Measurements from ENCODE around the gene HSF4. TPM values are rescaled to one million over a fixed set of nuclear protein-coding genes. Genes with fewer than 3 reads are reported as not detected.

HSF4 gene
- total RNA-seq, 4 donors from 2014 or later = 29.5 to 136 (median 76.6) TPM

- H3K4me1 ChIP-seq = peaks cover 23 to 38% (median 29%) of the 10 kb centered on the region in 4 donors
- no peak overlapping the region for H3K4me3 ChIP-seq
- in situ Hi-C loops (cut with MboI; ENCODE audit: low pct_ligation_motif_present in 1 of 4, low pct_unique_long_range_greater_than_20kb in 1 of 4, low sequenced_read_pairs in 3 of 4) (no loop called here), intact Hi-C loops (cut with DNase I; ENCODE audit: low total_unique reads) (no loop called here)
- H3K9me3 ChIP-seq = no peaks in the 10 kb centered on the region
- H3K27ac ChIP-seq = no peak overlapping the region
- H3K36me3 ChIP-seq = no peaks in the 10 kb centered on the region
- DNase-seq = no peak
- 89 to 97% methylated on average over 6 to 13 of the region's 13 CpGs for WGBS, 2 donors (ENCODE audit: low coverage in 1 of 2)
- no peaks in the 10 kb centered on the region for H3K27me3 ChIP-seq
- TF ChIP-seq POLR2A (IDR thresholded peaks at IDR 0.05) = no peak
- no peak for TF ChIP-seq POLR2AphosphoS5 (IDR thresholded peaks at IDR 0.05)
- TF ChIP-seq EP300 (IDR thresholded peaks at IDR 0.05; ENCODE audit: low read depth) = no peak
- TF ChIP-seq, protein P1, sequence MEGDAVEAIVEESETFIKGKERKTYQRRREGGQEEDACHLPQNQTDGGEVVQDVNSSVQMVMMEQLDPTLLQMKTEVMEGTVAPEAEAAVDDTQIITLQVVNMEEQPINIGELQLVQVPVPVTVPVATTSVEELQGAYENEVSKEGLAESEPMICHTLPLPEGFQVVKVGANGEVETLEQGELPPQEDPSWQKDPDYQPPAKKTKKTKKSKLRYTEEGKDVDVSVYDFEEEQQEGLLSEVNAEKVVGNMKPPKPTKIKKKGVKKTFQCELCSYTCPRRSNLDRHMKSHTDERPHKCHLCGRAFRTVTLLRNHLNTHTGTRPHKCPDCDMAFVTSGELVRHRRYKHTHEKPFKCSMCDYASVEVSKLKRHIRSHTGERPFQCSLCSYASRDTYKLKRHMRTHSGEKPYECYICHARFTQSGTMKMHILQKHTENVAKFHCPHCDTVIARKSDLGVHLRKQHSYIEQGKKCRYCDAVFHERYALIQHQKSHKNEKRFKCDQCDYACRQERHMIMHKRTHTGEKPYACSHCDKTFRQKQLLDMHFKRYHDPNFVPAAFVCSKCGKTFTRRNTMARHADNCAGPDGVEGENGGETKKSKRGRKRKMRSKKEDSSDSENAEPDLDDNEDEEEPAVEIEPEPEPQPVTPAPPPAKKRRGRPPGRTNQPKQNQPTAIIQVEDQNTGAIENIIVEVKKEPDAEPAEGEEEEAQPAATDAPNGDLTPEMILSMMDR (IDR thresholded peaks at IDR 0.05) = no peak
Measured at GRCh38 chr16:67179421-67180080, 15.0 kb downstream of the HSF4 start.

DNA sequence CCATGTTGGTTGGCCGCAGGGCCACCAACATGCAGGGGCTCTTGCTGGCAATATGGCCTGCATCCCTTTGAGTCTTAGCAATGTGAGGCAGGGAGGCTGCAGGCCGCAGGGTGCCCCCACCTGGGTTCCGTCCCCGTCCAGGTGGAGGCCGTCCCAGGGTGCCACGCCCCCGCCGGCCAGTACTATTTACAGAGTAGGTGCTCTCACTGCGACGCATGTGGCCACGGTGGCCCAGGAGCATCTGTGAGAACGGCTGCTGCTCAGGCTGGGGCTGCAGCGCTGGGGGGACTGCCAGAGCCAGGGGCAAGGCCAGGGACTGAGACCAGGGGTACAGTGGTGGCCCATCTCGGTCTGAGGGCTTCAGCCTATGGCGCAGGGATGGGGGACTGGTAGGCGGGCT, 15.6 kb downstream of the HSF4 start:
- Histone ChIP-seq H3K27me3 (no peaks in the 10 kb centered on the region), H3K27ac (no peak overlapping the region), H3K36me3 (no peaks in the 10 kb centered on the region), H3K4me3 (no peak overlapping the region), H3K4me1 (peaks cover 24 to 40% (median 31%) of the 10 kb centered on the region in 4 donors), H3K9me3 (no peaks in the 10 kb centered on the region)
- intact Hi-C loops (cut with DNase I; ENCODE audit: low total_unique reads) (no loop called here), in situ Hi-C loops (cut with MboI; ENCODE audit: low pct_ligation_motif_present in 1 of 4, low pct_unique_long_range_greater_than_20kb in 1 of 4, low sequenced_read_pairs in 3 of 4) (no loop called here)
- TF ChIP-seq POLR2A (IDR thresholded peaks at IDR 0.05) (no peak), EP300 (IDR thresholded peaks at IDR 0.05; ENCODE audit: low read depth) (no peak), POLR2AphosphoS5 (IDR thresholded peaks at IDR 0.05) (no peak)
- TF ChIP-seq, protein P1 (IDR thresholded peaks at IDR 0.05) = no peak
- WGBS, 2 donors (ENCODE audit: low coverage in 1 of 2) = 96% methylated on average over 13 of the region's 16 CpGs; no CpG with 5 or more reads in 1 of the 2 donors
- no peak for DNase-seq

DNA sequence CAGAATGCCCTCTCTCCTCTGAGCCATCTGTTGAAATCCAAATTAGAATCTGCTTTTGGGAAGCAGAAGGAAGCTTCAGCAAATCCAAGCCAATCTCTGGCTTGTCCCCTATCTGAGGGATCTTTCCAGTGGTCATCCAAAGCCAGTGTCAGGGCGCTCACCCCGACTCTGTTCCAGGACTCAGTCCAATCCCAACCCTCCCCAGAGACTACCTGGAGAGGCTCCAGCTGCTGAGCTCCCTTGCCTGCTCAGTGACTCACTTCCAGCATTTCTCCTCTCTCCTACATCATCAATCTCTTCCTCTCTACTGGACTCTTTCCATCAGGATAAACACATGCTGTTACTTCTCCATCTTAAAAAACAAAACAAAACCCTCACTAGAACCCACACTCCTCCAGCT, 16.8 kb downstream of the HSF4 start:
- peak; percentile 41 for DNase-seq
- no peaks in the 10 kb centered on the region for H3K27me3 ChIP-seq
- no peaks in the 10 kb centered on the region for H3K9me3 ChIP-seq
- intact Hi-C loops (cut with DNase I; ENCODE audit: low total_unique reads) = no loop called here
- peaks cover 25 to 48% (median 38%) of the 10 kb centered on the region in 4 donors for H3K4me1 ChIP-seq
- WGBS, 2 donors (ENCODE audit: low coverage in 1 of 2) = 58 to 80% methylated on average over 1 to 2 of the region's 2 CpGs
- TF ChIP-seq POLR2AphosphoS5 (IDR thresholded peaks at IDR 0.05) = peak in 1 of 3 donors; percentile 12
- no peak for TF ChIP-seq EP300 (IDR thresholded peaks at IDR 0.05; ENCODE audit: low read depth)
- H3K27ac ChIP-seq = peak overlapping the region; percentile 5 to 56 (median 48)
- in situ Hi-C loops (cut with MboI; ENCODE audit: low pct_ligation_motif_present in 1 of 4, low pct_unique_long_range_greater_than_20kb in 1 of 4, low sequenced_read_pairs in 3 of 4) = no loop called here
- H3K4me3 ChIP-seq = no peak overlapping the region
- H3K36me3 ChIP-seq = no peaks in the 10 kb centered on the region

DNA sequence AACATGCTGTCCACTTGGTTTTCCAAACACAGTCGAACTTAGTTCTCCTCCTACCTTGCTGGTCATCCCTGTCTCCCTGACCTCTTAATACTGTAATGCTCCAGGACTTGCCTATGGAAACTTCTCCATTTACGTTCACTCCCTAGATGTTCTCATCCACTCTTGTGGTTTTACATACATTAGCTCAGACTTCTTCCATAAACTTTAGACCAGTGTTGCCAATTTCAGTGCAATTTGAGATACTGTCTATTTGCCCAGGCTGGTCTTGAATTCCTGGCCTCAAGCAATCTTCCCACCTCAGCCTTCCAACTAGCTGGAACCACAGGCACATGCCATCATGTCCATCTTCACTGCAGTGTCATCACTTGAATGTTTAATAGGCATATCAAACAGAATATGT, 17.7 kb downstream of the HSF4 start:
- TF ChIP-seq, protein P1 (IDR thresholded peaks at IDR 0.05) = no peak
- TF ChIP-seq POLR2A (IDR thresholded peaks at IDR 0.05) = no peak
- TF ChIP-seq POLR2AphosphoS5 (IDR thresholded peaks at IDR 0.05) = no peak
- no peak for TF ChIP-seq EP300 (IDR thresholded peaks at IDR 0.05; ENCODE audit: low read depth)
- H3K36me3 ChIP-seq = no peaks in the 10 kb centered on the region
- H3K4me1 ChIP-seq = peaks cover 25 to 48% (median 38%) of the 10 kb centered on the region in 4 donors
- H3K9me3 ChIP-seq = no peaks in the 10 kb centered on the region
- WGBS, 2 donors (ENCODE audit: low coverage in 1 of 2) = 72 to 90% methylated on average over 2 of the region's 2 CpGs
- H3K27me3 ChIP-seq = no peaks in the 10 kb centered on the region
- intact Hi-C loops (cut with DNase I; ENCODE audit: low total_unique reads) (no loop called here), in situ Hi-C loops (cut with MboI; ENCODE audit: low pct_ligation_motif_present in 1 of 4, low pct_unique_long_range_greater_than_20kb in 1 of 4, low sequenced_read_pairs in 3 of 4) (no loop called here)
- peak overlapping the region in 2 of 4 donors; percentile 94 to 96 for H3K27ac ChIP-seq
- no peak for DNase-seq
- H3K4me3 ChIP-seq = no peak overlapping the region

All from transverse colon (tissue), 4 donors.